Lower leg skin (tissue), 4 donors: Measurements from ENCODE around the gene ADD2. TPM values are rescaled to one million over a fixed set of nuclear protein-coding genes. Genes with fewer than 3 reads are reported as not detected.
"Not testable (repeated sequence)": the region's sequence is repeated elsewhere in the genome, so short reads cannot be mapped to it uniquely, and the experiment has no call there.

Source experiments
- DNase-seq, 2 donors: peaks; one replicate each; pipeline ENCODE4 v3.0.0-alpha.2; 2019; ENCODE audit warnings: low spot score in 2 of 2
- H3K4me3 ChIP-seq: fragments of 200-600 bp; sonication (generic); 2 replicates; pipeline ENCODE4 v1.5.1; 2017; ENCODE audit warnings: mild to moderate bottlenecking, low read depth; ENCODE audit not compliant: poor library complexity, severe bottlenecking
- CTCF ChIP-seq, 3 donors: fragments of 450-650 bp; IDR thresholded peaks; one replicate each; pipeline ENCODE4 v1.5.1; 2016; ENCODE audit warnings: antibody characterized with exemption in 3 of 3, mild to moderate bottlenecking in 3 of 3, moderate library complexity in 2 of 3
- POLR2A ChIP-seq, 2 donors: fragments of 450-650 bp; IDR thresholded peaks; one replicate each; pipeline ENCODE4 v1.6.1; 2016 to 2017; ENCODE audit warnings: antibody characterized with exemption in 2 of 2, mild to moderate bottlenecking in 1 of 2, moderate library complexity in 1 of 2
- WGBS, 2 donors: methylation state at CpG; one replicate each; pipeline ENCODE4 v1.1.5; 2018; 5-methylcytosine and 5-hydroxymethylcytosine counted together
- intact Hi-C: fragments of 100-400 bp; cut with DNase I; formaldehyde crosslinking; loops from one replicate; pipeline ENCODE4 v1.15.0; 2023; ENCODE audit warnings: low total_unique reads
- total RNA-seq, 4 donors: library from RNA; depleted of rRNA; stranded (reverse); fragments of >200 nt; gene quantifications; one replicate each; pipeline ENCODE4 v1.1.0, GENCODE V29; 2016

ADD2 gene
- total RNA-seq, 4 donors from 2014 or later, result 0.17 to 1.2 (median 0.54) TPM

DNA sequence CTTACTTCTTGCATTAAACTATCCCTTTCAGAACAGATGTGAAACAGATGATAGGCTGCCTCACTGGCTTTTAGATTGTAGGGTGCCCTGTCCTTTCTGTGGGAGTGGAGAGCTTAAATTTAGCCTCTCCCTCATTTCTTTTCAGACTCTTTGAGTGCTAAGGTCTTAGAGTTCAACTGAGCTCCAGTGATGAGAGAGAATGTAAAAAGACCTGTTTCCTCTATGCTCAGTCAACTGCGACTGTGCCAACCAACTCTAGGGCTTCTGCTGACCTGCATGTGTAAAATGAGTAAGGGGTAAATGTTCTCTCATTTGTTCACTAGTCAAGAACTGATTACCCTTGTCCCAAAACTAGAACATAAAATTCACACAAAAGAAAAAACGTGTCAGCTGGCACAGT, 109.5 kb downstream of the ADD2 start:
- intact Hi-C loops, result no loop called here
- TF ChIP-seq CTCF (IDR thresholded peaks at IDR 0.05) (no peak), POLR2A (IDR thresholded peaks at IDR 0.05) (no peak)
- H3K4me3 ChIP-seq, result no peak overlapping the region
- DNase-seq, result no peak
- WGBS, 2 donors, result 48 to 51% methylated on average over 2 of the region's 2 CpGs

GRCh38 chr2:70657246-70657645, 110.8 kb downstream of the ADD2 start:
- WGBS, 2 donors, result 62 to 68% methylated on average over 5 of the region's 5 CpGs
- TF ChIP-seq CTCF (IDR thresholded peaks at IDR 0.05) (no peak), POLR2A (IDR thresholded peaks at IDR 0.05) (no peak)
- intact Hi-C loops, result no loop called here
- DNase-seq, result no peak
- no peak overlapping the region for H3K4me3 ChIP-seq

DNA sequence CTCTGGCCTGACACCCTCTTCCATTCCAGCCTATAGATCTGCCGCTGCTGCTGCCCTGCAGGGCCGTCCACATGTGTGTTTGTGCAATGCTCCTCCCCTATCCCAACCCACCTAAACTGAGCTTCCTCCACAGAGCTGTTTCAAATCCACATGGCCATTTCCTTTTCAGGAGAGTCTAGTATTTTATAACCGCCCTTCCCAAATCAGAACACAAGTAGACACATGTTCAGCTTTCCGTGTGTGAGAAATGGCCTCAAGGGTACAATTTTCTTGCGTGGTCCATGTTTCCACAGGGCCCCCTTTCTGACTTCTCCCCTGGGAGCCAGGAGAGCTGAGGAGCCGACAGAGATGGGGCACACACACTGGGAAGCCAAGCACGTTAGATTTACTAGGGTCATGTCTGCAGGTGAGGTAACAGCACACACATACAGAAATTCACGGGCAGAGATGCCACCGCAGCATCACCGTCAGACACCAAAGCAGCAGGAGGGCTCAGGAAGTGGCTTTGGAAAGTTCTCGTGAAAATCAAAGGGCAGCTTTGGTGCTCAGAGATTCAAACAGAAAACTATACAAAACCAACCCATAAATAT, 111.5 kb downstream of the ADD2 start:
- no peak for DNase-seq
- TF ChIP-seq POLR2A (IDR thresholded peaks at IDR 0.05) (no peak), CTCF (IDR thresholded peaks at IDR 0.05) (no peak)
- 65 to 71% methylated on average over 11 of the region's 11 CpGs for WGBS, 2 donors
- intact Hi-C loops, result no loop called here
- H3K4me3 ChIP-seq, result no peak overlapping the region

- intact Hi-C loops, result no loop called here
- 75 to 76% methylated on average over 4 of the region's 4 CpGs for WGBS, 2 donors
- no peak for DNase-seq
- TF ChIP-seq POLR2A (IDR thresholded peaks at IDR 0.05) (no peak), CTCF (IDR thresholded peaks at IDR 0.05) (no peak)
- H3K4me3 ChIP-seq, result no peak overlapping the region
Observed at GRCh38 chr2:70655786-70656185, 112.2 kb downstream of the ADD2 start.

DNA sequence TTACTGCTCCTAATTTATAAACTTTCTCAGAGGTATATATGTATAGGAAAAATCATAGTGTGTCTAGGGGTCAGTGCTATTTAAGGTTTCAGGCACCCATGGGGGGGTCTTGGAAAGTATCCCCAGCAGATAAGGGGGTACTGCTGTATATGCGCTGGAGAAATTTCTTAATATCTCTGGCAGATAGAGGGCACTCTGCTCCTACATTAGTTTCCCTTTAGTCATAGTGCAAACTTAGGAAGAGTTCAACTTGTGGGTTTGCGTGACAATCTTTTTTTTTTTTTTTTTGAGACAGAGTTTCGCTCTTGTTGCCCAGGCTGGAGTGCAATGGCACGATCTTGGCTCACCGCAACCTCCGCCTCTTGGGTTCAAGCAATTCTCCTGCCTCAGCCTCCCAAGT, 112.8 kb downstream of the ADD2 start:
- WGBS, 2 donors, result 53 to 63% methylated on average over 6 of the region's 6 CpGs

GRCh38 chr2:70651727-70652126, 116.3 kb downstream of the ADD2 start:
- intact Hi-C loops, result no loop called here
- no peak overlapping the region for H3K4me3 ChIP-seq
- no peak for DNase-seq
- no peak for TF ChIP-seq CTCF (IDR thresholded peaks at IDR 0.05)
- TF ChIP-seq POLR2A (IDR thresholded peaks at IDR 0.05), result no peak
- WGBS, 2 donors, result 85 to 86% methylated on average over 2 of the region's 2 CpGs

More for the DNA sequence above, 112.8 kb downstream of the ADD2 start:
- intact Hi-C loops, H3K4me3 ChIP-seq, DNase-seq: not testable (repeated sequence)
